AG04450 (cell line): Measurements from ENCODE around the gene OGFOD1. TPM values are rescaled to one million over a fixed set of nuclear protein-coding genes. Genes with fewer than 3 reads are reported as not detected.

Source experiments
- polyA plus RNA-seq: library from polyadenylated mRNA; depleted of rRNA; stranded (reverse); fragments of >200 nt; gene quantifications from 2 replicates; pipeline ENCODE4 v1.2.3, GENCODE V29; 2011; rRNA removed

OGFOD1 gene
- polyA plus RNA-seq, 1 experiment, result 89.0 TPM

Other genes with a start within 250 kb of the OGFOD1 start
- gene AMFR, start 26.0 kb upstream of the OGFOD1 start, polyA plus RNA-seq, result 77.9 and 80.4 TPM in 2 replicates
- 111 and 124 TPM in 2 replicates for gene NUDT21, start 222 bp upstream of the OGFOD1 start, polyA plus RNA-seq
- 49.7 and 53.6 TPM in 2 replicates for gene BBS2, start 68.5 kb downstream of the OGFOD1 start, polyA plus RNA-seq
- not detected in 2 replicates for gene MT4, start 113.5 kb downstream of the OGFOD1 start, polyA plus RNA-seq
- not detected in 2 replicates for gene MT3, start 138.0 kb downstream of the OGFOD1 start, polyA plus RNA-seq
- 82.6 and 146 TPM in 2 replicates for gene MT2A, start 157.0 kb downstream of the OGFOD1 start, polyA plus RNA-seq
- gene MT1E, start 174.2 kb downstream of the OGFOD1 start, polyA plus RNA-seq, result 153 and 250 TPM in 2 replicates
- gene MT1M, start 181.1 kb downstream of the OGFOD1 start, polyA plus RNA-seq, result 0.10 and 0.38 TPM in 2 replicates
- 0.66 TPM in 1 of 2 replicates, not detected in the other for gene MT1A, start 187.1 kb downstream of the OGFOD1 start, polyA plus RNA-seq
- not detected in 2 replicates for gene MT1B, start 200.3 kb downstream of the OGFOD1 start, polyA plus RNA-seq
- 0.21 and 0.35 TPM in 2 replicates for gene MT1F, start 206.4 kb downstream of the OGFOD1 start, polyA plus RNA-seq
- gene MT1G, start 216.5 kb downstream of the OGFOD1 start, polyA plus RNA-seq, result not detected in 2 replicates
- gene MT1H, start 218.3 kb downstream of the OGFOD1 start, polyA plus RNA-seq, result not detected in 2 replicates
- 19.5 and 30.1 TPM in 2 replicates for gene MT1X, start 230.9 kb downstream of the OGFOD1 start, polyA plus RNA-seq